HL-60 (cell line): ENCODE measurements around the gene EFCAB6.

Experiments
- DNase-seq, 2 experiments: peaks; one replicate each; pipeline ENCODE4 v3.0.0-alpha.2; 2010 to 2020; ENCODE audit warnings: low read depth in 1 of 2, low spot score in 1 of 2
- H3K27ac ChIP-seq: fragments of 250-450 bp; sonication (Bioruptor Pico); replicated peaks from 2 replicates; pipeline ENCODE4 v1.5.1; 2020; ENCODE audit warnings: mild to moderate bottlenecking, moderate library complexity
- H3K27me3 ChIP-seq: fragments of 250-450 bp; sonication (Bioruptor Pico); 2 replicates; pipeline ENCODE4 v1.5.1; 2021; ENCODE audit warnings: mild to moderate bottlenecking, moderate library complexity; ENCODE audit not compliant: insufficient read depth, poor library complexity, severe bottlenecking
- H3K4me3 ChIP-seq: replicated peaks from 2 replicates; pipeline ENCODE4 v1.5.1; 2011; ENCODE audit warnings: mild to moderate bottlenecking, control low read depth, low read length; ENCODE audit not compliant: insufficient read depth
- GABPA ChIP-seq: IDR thresholded peaks from 2 replicates; pipeline ENCODE4 v1.6.1; 2012; ENCODE audit warnings: low read depth
- POLR2AphosphoS5 ChIP-seq: IDR thresholded peaks from 2 replicates; pipeline ENCODE4 v1.6.1; 2012; ENCODE audit warnings: low read depth
- SPI1 ChIP-seq: IDR thresholded peaks from 2 replicates; pipeline ENCODE4 v1.6.1; 2012; ENCODE audit warnings: low read depth, mild to moderate bottlenecking, borderline replicate concordance
- TF ChIP-seq, protein P1 (sequence below): IDR thresholded peaks from one replicate; pipeline ENCODE4 v1.5.1; 2011; ENCODE audit warnings: low read length, control low read depth, inconsistent platforms; ENCODE audit not compliant: insufficient read depth
- TF ChIP-seq, protein P2 (sequence below): IDR thresholded peaks from 2 replicates; pipeline ENCODE4 v1.6.1; 2012; ENCODE audit warnings: low read depth; ENCODE audit not compliant: insufficient replicate concordance

EFCAB6 gene

DNA sequence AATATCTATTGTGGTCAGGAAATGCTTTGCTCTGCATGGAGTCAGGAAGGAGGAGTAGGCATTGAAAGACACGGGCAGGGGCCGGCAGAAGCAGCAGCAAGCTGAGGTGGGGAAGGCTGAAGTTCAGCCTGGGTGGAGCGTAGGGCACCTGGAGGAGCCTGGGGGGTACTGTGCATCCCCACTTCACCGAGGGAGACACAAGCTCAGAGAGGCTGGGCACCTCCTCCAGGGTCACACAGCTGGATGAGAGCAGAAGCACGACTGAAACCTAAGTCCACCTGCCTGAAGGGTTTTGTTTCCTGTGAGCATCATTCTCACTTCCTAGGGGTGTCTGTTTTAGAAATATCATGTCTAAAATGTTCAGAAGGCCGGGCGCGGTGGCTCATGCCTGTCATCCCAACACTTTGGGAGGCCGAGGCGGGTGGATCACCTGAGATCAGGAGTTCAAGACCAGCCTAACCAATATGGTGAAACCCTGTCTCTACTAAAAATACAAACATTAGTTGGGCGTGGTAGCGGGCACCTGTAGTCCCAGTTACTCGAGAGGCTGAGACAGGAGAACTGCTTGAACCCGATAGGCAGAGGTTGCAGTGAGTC is 262.0 kb downstream of the EFCAB6 start:
- Histone ChIP-seq H3K27ac (no peak overlapping the region), H3K27me3 (no peaks in the 10 kb centered on the region), H3K4me3 (no peak overlapping the region)
- no peak for DNase-seq
- TF ChIP-seq, protein P1, sequence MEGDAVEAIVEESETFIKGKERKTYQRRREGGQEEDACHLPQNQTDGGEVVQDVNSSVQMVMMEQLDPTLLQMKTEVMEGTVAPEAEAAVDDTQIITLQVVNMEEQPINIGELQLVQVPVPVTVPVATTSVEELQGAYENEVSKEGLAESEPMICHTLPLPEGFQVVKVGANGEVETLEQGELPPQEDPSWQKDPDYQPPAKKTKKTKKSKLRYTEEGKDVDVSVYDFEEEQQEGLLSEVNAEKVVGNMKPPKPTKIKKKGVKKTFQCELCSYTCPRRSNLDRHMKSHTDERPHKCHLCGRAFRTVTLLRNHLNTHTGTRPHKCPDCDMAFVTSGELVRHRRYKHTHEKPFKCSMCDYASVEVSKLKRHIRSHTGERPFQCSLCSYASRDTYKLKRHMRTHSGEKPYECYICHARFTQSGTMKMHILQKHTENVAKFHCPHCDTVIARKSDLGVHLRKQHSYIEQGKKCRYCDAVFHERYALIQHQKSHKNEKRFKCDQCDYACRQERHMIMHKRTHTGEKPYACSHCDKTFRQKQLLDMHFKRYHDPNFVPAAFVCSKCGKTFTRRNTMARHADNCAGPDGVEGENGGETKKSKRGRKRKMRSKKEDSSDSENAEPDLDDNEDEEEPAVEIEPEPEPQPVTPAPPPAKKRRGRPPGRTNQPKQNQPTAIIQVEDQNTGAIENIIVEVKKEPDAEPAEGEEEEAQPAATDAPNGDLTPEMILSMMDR, result no peak
- no peak for TF ChIP-seq POLR2AphosphoS5

DNA sequence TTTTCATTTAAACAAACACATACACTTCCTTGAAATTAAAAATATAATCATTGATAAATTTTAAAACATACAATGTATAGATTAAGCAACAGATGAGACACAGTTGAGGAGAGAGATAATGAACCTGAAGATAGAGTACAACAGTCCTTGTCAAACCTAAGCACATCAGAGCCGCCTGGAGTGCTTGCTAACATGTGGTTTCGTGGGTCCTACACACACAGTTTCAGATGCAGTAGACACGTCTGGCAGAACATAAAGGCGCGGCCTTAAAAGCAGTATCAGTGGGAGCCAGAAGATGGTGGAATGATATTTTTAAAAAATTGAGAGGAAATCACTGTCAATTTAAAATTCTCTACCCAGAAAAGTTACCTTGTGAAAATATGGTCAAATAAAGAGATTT is 265.9 kb downstream of the EFCAB6 start:
- TF ChIP-seq, protein P2, sequence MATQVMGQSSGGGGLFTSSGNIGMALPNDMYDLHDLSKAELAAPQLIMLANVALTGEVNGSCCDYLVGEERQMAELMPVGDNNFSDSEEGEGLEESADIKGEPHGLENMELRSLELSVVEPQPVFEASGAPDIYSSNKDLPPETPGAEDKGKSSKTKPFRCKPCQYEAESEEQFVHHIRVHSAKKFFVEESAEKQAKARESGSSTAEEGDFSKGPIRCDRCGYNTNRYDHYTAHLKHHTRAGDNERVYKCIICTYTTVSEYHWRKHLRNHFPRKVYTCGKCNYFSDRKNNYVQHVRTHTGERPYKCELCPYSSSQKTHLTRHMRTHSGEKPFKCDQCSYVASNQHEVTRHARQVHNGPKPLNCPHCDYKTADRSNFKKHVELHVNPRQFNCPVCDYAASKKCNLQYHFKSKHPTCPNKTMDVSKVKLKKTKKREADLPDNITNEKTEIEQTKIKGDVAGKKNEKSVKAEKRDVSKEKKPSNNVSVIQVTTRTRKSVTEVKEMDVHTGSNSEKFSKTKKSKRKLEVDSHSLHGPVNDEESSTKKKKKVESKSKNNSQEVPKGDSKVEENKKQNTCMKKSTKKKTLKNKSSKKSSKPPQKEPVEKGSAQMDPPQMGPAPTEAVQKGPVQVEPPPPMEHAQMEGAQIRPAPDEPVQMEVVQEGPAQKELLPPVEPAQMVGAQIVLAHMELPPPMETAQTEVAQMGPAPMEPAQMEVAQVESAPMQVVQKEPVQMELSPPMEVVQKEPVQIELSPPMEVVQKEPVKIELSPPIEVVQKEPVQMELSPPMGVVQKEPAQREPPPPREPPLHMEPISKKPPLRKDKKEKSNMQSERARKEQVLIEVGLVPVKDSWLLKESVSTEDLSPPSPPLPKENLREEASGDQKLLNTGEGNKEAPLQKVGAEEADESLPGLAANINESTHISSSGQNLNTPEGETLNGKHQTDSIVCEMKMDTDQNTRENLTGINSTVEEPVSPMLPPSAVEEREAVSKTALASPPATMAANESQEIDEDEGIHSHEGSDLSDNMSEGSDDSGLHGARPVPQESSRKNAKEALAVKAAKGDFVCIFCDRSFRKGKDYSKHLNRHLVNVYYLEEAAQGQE, result no peak
- no peak for TF ChIP-seq SPI1
- TF ChIP-seq, protein P1, result no peak
- TF ChIP-seq POLR2AphosphoS5, result no peak
- no peak for TF ChIP-seq GABPA
- Histone ChIP-seq H3K4me3 (no peak overlapping the region), H3K27ac (no peak overlapping the region), H3K27me3 (no peaks in the 10 kb centered on the region)
- no peak for DNase-seq

DNA sequence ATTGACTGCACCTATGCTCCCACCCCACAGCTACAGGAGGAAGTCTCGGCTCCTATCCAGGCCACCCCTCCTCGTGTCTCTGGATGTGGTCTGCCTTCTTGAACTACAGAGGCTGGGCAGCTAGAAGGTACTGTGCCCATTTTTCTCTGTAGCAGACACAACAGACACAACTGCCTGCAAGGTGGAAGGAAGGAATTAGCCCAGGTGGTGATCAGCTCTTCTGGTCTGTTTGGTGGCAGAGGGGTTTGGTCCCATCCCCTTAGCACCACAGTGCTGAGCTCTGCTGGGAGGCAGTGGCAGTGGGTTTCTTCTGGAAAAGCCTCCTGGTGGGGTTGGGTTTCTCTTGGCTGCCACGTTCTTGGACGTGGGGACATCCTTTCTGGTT is 267.8 kb downstream of the EFCAB6 start:
- DNase-seq, result no peak
- H3K27ac ChIP-seq, result no peak overlapping the region
- H3K4me3 ChIP-seq, result no peak overlapping the region
- no peak for TF ChIP-seq POLR2AphosphoS5
- TF ChIP-seq, protein P1, result no peak
- TF ChIP-seq, protein P2, result no peak
- TF ChIP-seq GABPA, result no peak
- TF ChIP-seq SPI1, result no peak
- no peaks in the 10 kb centered on the region for H3K27me3 ChIP-seq
